Iris pigment epithelial cell (primary cell): ENCODE measurements around the gene ATP5F1D.
A peak's percentile ranks its signal among the peaks of the same experiment; 100 is the strongest.

Experiments used
- DNase-seq: peaks from one replicate; pipeline ENCODE4 v3.0.0-alpha.2; 2011; ENCODE audit warnings: low read depth

ATP5F1D gene

DNA sequence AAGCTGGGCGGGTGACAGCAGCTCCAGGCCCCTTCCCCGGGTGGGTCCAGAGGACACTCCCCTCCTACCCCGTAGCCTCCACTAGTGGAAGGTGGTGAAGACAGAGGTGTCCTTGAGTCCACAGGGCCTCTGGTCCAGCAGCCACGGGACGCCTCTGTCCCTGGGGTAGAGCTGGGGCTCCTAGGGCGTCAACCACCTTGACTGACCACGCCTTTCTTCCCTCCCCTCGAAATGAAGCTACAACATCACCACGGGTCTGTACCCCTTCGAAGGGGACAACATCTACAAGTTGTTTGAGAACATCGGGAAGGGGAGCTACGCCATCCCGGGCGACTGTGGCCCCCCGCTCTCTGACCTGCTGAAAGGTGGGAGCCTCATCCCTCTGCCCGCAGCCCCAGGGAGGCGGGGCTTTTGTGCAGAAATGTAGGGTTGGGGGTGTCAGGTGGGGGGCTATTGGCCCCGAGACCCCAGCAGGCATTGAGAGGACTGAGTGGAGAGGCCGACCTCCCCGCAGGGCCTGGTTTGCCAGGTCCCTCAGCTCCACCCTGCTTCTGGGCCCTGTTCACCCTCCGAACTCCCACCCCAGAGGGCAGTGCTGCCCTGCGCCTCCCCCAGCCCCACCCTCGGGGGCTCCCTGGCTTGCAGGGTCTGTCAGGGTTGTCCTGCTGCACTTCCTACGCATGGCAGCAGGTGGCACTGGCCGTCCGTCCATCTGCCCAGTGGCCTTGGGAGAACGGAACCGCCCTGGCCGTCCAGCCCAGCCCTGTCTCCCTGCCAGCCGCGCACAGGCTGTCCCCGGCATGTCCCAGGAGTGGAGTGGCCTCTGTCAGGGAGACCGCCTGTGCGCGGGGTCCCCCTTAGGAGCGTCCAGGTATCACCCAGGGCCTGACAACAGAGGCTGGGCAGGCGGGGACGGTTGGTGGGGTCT, 20.3 kb upstream of the ATP5F1D start:
- DNase-seq: peak; percentile 46

DNA sequence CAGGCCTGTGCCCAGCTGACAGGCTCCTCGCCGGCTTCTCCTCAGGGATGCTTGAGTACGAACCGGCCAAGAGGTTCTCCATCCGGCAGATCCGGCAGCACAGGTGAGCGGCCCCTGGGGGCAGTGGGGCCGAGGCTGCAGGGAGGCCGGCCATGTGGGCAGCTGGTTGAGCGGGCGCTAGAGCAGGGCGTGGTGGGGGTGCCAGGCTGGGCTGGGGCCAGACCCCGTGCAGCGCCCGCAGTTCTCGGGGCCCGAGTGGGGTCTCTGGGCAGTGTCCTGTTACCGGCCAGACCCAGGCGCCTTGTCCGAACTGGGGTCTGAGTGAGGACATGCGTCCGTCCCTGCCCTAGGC, 19.7 kb upstream of the ATP5F1D start:
- DNase-seq: no peak

DNA sequence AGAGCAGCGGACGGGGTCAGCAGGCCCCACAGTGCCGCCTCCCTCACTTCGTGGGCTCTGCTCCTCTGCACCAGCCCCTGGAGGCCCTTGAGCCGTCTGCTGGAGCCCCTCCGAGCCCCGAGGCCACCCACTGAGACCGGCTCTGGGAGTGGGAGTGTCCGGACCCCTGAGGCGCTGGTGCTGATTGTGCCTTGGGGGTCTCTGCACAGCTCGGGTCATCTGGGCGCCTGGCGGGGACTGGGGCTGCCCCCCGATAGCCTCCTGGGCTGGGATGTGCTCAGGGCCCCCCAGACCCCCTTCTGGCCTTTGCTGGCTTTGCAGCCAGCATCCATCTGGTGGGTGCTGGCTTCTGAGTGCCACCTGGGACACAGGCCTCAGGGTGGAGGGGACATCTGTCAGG, 19.2 kb upstream of the ATP5F1D start:
- DNase-seq: no peak

DNA sequence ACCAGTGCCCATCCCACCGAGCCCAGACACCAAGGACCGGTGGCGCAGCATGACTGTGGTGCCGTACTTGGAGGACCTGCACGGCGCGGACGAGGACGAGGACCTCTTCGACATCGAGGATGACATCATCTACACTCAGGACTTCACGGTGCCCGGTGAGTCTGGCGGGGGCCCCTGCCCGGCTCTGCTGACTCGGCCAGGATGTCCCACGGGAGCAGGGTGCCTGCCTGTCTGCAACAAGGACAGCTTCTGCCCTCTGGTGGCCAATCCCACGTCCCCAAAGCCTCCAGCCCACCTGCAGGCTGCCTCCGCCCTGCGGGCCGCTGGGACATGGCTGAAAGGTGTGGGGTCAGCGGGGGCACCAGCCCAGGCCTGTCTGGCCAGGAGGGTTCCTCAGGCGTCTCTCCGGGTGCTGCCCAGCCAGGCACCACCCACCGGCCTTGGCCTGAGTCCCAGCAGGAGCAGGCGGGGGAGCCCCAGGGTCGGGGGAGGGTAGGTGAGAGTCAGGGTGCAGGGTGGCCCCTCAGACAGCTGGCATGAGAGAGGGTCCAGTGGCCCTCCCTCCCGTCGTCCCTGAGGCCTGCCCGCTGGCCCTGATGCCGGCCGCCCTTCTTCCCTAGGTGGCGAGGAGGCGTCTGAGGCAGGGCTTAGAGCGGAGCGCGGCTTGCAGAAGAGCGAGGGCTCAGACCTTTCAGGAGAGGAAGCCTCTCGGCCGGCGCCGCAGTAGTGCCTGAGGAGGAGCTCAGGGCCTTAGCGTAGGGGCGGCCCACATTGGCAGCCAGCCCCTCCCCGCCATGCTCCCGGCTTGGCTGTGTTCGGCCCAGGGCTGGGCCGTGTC, 18.3 kb upstream of the ATP5F1D start:
- DNase-seq: peak; percentile 44

DNA sequence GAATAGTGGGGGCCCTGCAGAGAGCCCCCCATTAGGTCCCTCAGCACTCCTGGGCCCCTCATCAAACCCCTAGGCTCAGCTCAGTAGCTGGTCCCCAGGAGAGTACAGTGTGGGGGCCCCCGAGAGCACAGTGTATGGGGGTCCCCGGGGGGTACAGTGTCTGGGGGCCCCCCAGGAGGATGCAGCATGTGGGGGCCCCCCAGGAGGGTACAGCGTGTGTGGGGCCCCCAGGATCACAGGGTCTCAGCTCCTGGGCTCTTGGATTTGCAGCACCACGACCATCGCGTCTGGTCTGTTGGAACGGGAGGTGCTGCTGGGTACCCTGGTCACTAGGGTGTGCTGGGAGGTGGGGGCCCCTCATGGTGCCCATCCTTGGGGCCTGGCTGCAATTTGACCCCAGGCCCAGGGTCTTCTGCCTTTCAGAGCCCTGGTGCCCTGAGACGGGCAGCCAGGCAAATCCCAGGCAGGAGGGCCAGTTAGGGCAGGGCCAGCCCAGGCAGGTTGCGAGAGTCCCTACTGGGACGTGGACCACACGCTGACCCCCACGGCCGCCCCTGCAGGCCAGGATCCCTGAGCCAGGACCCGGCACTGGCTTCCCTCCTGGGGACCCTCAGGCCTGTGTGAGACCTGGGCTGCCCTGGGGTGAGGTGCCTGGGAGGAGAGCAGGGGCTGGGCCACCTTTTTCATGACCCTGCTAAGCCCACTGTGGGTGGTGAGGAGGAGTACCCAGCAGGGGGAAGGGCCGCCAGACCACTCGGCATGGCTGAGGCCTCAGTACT, 17.3 kb upstream of the ATP5F1D start:
- no peak for DNase-seq

DNA sequence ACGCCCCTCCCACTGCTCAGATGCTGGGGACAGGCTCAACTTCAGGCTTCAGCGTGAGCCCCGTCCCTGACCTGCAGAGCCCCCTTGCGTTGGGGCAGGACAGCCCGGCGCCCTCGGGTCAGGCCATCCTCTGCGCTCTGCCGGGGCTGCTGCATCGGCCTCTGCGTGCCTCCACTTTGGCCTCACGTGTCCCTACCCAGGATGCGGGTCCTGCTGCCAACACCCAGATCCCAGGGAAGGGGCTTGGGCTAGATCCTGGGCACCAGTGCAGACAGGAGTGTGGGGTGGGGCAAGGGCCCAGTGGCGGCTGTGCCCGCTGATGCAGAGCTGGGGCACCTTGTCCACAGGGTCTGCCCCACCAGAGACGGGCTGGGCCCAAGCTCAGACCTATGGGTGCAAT, 16.7 kb upstream of the ATP5F1D start:
- DNase-seq: no peak

DNA sequence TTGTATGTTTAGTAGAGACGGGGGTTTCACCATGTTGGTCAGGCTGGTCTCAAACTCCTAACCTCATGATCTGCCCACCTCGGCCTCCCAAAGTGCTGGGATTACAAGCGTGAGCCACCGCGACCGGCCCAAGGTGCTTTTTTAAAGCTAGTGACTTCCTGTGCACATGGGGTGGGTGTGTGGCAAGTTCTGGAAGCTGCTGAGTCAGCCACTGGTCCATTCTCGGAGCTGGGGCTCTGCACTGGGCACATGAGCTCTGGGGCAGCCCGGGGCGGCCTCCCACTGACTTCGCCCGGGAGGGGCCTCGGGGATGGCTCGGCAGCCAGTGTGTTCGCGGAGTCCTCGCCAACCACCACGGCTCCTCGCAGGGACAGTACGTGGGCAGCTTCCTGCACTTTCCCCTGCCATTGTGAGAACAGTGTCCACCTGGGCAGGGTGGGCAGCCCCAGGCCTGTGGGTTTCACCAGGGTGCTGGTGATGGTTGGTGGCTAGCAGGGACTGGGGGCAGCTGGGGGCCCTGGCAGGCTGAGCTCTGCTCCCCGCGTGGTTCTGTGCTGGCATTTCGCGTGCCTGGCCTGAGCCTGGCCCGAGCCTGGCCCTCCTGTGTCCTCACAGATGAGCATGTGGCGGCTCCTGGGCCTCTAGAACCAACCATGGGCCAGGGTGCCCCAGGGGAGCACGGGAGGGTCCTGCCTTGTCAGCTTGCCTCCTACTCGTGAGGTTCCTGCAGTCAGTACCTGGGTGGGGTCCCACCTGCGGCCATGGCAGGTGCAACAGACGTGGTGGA, 15.9 kb upstream of the ATP5F1D start:
- DNase-seq: peak; percentile 33

DNA sequence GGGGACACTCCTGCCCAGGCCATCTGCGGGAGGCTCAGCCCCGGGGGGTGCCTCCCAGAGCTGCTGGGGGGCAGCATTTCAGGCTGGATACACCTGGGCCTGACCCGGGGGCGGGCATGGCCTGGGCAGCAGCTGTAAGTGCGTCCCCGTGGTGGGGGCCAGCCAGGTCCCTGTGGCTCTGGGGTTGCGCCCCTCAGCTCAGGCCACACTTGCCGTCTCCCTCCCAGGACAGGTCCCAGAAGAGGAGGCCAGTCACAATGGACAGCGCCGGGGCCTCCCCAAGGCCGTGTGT, 15.4 kb upstream of the ATP5F1D start:
- DNase-seq: no peak

DNA sequence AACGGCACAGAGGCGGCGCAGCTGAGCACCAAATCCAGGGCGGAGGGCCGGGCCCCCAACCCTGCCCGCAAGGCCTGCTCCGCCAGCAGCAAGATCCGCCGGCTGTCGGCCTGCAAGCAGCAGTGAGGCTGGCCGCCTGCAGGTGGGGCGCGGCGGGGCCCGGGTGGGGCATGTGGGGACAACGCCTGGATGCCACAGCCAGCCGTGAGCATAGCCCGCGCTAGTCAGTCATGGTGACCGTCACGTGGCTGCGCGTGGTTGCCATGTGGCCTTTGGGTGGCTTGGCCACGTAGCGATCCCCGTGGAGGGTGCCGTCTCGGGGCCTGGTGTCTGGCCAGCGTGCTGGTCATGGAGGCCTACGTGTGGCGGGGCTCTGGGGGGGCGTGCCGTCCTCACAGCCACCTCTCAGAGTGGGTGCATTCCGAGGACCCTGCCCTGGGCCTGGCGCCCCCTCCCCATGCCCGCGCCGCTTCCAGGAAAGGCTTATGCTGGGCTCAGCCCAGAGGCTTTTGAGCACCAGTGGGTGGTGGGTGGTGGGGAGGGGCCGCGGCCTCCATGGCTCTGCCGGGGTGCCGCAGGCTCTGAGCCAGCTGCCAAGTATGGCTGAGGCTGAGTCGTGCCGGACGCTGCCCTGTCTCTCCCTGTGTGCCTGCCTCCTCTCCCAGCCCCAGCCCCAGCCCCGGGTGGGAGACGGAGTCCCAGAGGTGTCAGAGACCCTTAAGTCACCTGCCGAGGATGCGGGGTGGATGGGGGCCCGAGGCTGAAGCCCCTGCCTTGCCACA, 14.8 kb upstream of the ATP5F1D start:
- no peak for DNase-seq

DNA sequence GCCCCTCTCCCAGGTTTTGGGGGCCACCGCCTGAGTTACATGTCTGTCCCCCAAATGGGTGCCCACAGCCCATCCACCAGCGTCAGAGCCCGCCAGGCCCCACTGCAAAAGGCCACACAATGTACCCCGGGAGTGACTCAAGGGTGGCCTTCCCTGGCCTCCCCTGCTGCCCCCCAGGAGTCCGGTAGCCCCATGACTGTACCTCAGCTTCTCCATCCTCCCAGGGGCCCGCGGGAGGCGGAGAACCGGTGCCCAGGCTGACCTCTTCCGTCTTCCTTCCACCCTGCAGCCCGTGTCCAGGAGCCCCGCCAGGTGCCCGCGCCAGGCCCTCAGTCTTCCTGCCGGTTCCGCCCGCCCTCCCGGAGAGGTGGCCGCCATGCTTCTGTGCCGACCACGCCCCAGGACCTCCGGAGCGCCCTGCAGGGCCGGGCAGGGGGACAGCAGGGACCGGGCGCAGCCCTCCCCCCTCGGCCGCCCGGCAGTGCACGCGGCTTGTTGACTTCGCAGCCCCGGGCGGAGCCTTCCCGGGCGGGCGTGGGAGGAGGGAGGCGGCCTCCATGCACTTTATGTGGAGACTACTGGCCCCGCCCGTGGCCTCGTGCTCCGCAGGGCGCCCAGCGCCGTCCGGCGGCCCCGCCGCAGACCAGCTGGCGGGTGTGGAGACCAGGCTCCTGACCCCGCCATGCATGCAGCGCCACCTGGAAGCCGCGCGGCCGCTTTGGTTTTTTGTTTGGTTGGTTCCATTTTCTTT, 14.1 kb upstream of the ATP5F1D start:
- DNase-seq: no peak

DNA sequence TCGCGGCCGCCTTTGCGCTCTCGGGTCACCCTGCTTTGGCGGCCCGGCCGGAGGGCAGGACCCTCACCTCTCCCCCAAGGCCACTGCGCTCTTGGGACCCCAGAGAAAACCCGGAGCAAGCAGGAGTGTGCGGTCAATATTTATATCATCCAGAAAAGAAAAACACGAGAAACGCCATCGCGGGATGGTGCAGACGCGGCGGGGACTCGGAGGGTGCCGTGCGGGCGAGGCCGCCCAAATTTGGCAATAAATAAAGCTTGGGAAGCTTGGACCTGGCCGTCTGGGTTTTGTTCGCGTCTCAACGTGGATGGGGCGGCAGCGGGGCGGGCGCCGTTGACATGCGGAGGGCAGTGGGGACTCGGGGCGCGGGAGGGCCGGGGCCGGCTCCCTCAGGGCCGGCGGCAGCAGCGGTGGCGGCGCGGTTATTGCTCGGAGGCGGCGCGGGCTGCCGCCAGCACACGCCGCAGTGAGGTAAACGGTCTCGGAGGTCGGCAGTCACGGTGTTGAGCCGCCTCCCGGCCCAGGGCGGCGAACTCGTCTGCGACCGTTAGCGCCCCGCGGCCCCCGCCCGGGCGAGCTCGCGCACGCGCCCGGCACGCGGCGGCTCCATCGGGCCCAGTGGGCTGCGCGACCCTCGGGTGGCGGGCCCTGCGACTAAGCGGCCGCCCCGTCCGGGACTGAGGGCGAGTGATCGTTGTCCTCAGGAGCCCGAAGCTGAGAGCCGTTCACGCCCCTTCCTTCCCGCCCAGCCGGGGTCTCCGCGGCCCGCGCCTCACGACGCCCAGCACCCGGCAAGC, 13.2 kb upstream of the ATP5F1D start:
- DNase-seq: no peak

DNA sequence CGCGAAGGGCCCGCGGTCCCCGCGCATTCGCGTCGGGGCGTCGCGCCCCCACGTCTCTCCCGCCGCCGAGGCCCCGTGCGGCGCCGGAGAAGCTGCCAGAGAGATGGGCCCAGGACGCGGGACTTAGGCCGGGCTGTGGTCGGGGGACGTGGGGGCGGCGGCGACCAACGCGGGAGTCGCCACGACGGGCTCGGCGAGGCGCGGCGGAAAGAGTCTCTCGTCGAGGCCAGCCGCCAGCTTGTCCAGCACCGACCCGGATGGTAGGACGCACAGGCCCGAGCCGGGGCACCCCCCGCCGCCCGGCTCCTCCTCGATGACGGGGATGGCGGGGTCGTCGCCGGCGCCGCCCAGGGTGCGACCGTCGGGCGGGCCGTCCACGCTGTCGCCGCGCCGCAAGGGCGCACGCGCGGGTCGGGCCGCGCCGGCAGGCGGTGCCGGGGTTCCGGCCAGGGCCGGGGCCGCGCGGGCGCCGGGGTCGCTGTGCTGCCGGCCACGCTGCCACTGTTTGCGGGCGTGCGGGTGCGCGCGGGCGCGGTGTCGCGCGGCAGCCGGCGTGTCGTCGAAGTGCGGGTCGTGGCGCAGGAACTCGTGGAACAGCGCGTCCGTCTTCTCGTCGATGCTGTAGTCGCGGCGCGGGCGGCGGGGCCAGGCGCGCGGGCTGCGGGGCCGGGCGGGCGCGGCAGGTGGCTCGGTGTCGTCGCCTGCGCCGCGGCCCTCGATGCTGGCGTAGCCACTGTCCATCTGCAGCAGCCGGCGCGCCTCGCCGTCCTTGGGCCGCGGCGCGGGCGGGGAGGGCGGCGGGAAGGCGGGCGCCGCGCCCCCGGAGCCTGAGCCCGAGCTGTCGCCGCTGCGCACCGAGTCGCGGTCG, 12.3 kb upstream of the ATP5F1D start:
- DNase-seq: no peak

DNA sequence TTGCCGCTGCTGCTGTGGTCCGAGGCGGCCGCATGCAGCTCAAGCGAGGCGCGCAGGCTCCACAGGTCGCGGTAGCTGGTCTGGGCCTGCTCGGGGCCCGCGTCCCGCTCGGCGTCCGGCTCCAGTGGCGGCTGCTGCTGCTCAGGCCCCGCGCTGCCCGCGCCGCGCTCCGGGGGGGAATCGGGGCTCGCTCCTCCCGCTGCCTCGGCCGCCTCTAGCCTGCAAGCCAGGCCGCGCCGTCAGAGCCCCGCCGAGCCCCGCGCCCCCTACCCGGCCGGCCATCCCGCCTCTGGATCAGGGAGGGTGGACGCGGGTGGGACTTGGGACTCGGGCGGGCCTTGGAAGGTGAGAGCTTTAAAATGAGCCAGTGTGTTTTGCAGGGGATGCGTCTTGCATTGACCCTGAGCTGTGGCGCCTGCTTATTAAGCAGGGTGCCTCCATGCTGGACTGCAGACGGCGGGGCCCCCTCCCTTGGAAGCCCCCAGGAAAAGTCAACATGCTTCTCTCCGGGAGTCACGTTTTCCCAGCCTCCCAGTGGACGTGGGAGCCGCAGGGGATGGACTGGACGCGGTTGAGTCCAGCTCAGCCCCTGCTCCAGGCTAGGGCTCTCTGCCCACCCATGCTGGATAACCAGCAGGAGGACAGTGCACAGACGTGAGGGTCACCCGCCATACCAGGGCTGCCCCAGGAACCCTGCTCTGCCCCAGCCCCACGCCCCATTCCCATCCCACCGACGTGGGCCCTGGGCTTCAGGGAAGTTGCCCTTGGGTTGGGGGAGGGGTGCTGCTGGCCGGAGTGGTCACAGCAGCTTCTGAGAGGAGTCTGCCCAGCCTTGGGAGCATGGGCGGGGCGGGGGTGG, 11.4 kb upstream of the ATP5F1D start:
- no peak for DNase-seq

DNA sequence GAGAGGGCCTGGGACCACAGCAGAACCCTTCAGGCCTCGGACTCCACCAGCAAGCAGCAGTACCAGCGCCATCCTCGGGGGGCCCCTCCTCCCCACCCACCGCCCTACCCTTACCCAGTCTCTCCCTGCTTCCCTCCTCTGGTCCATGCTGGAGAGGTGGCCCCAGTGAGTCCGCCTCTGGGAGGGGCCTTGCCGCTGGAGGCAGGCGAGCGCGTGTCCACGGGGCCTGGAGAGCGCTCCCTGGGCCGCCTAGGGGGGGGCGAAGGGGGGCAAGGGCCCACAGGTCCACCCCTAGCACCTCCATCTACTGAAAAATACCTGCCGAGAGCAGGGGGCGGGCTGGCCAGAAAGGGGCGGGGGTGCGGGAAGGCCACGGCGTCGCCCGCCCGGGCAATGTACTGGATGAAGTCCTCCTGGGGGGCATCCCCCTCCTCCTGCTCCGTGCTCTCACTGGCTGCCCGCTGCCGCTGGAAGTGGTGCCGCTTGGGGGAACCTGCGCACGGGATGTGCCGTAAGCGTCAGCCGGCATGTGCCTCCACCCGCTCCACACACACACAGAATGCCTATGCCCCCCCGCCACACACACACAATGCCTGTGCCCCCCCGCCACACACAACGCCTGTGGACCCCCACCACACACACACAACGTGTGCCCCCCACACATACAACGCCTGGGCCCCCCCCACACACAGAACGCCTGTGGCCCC, 10.6 kb upstream of the ATP5F1D start:
- DNase-seq: no peak

DNA sequence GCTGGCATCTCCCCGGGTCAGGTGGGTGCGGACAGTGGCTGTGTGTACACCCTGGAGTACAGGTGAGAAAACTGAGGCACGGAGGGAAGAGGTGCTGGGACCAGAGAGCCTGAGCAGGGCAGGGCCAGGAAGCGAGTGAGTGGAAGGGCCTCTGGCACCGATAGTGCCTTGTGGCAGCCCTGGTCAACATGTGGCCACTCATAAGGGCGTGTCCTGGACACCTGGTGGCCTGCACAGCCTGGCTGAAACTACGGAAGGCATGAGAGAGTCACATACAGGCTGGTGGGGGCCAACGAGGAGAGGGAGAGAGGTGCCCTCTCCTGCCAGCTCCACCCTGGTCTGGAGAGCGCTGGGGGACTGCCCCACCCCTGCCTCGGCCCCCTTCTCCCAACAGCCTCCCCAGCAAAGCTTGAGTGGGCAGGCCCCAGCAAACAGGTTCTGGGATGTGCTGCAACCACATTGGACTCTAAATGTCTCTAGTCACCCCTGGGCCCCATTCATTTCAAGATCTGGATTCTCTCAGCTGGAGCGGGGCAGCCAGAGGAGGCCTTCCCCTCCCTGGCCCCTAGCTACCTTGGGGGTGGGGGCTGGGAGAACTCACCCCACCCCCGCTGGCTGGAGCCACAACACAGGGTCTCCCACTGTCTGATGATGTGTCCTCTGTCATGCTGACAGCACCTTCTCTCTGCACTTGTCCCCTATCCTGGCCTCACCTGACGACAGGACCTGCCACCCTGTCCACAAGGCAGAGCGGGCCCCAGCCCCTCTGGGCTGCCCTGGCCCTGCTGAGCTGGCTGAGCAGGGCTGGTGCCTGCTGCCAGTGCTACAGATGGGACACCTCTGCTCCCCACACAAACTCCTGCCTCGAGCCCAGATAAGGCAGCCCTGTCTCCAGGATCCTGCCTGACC, 9.6 kb upstream of the ATP5F1D start:
- no peak for DNase-seq

DNA sequence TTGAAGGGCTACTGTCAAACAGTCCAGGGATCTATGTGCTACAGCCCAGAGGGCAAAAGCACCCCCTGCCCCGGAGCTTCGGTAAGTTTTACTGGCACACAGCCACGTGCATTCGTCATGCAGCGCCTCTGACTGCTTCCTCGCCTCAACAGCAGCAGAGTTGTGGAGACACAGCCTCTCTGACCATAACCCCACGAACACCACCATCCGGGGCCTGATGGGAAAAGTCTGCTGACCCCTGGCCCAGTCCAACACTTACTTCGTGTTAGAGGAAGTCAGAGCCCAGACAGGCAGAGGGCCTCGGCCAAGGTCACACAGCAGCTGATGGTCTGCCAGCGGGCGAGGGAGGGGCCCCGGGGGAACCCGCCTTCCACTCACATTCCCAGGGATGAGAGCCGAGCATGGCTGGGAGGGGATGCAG, 8.9 kb upstream of the ATP5F1D start:
- DNase-seq: peak; percentile 77
